ENCODE data around the gene ALDH3B1.

DNA sequence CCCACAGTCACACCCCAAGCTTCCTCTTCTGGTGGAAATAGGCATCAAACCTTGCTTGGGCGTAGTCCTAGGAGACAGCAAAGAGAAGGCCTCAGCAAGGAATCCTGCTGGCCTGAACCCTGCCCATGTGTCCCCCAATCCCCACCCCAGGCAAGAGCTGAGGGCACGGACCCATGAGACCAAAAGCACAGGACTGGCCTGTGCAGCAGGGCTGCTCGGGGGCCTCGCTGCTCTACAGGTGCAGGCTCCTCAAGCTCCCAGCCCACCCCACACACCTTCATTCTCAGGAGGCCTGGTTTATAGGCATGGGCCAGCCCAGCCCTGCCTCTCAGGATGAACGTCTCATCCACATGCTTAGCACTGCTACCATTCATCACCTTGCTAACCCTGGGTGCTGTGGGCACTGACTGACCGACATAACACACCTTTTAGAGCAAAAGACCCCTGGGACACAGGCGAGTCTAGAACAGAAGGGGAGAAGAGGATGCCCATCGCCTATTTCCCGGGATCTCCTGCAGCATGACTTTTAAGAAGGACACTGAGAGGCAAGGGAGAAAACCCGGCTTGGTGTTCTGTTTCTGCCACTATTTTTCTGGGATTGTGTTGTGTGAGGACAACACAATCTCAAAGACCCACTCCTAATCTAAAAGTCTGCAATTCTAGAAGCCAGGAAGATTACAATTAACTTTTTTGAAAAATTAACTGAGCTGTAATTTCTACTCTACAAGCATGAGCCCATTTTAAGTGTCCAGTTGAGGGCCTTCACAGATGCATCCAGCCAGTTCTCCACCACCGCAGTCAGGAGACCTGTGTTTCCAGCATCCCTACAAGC, 44.1 kb downstream of the ALDH3B1 start:
- TF ChIP-seq, protein P1, sequence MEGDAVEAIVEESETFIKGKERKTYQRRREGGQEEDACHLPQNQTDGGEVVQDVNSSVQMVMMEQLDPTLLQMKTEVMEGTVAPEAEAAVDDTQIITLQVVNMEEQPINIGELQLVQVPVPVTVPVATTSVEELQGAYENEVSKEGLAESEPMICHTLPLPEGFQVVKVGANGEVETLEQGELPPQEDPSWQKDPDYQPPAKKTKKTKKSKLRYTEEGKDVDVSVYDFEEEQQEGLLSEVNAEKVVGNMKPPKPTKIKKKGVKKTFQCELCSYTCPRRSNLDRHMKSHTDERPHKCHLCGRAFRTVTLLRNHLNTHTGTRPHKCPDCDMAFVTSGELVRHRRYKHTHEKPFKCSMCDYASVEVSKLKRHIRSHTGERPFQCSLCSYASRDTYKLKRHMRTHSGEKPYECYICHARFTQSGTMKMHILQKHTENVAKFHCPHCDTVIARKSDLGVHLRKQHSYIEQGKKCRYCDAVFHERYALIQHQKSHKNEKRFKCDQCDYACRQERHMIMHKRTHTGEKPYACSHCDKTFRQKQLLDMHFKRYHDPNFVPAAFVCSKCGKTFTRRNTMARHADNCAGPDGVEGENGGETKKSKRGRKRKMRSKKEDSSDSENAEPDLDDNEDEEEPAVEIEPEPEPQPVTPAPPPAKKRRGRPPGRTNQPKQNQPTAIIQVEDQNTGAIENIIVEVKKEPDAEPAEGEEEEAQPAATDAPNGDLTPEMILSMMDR (IDR thresholded peaks at IDR 0.05; ENCODE audit: low read depth, low read length, missing input control) = no peak
- no peak for TF ChIP-seq GABPA (IDR thresholded peaks at IDR 0.05 in 1 of 2, conservative IDR thresholded peaks at IDR 0.05 in 1 of 2)
